NB4 (cell line): ENCODE data around the gene BFSP1.

Source experiments
- TF ChIP-seq, protein P1 (sequence below): IDR thresholded peaks from one replicate; pipeline ENCODE4 v1.5.1; 2012; ENCODE audit warnings: low read depth, low read length
- TF ChIP-seq, protein P2 (sequence below): IDR thresholded peaks from 2 replicates; pipeline ENCODE4 v1.6.1; 2011; ENCODE audit warnings: low read depth, low read length

- TF ChIP-seq, protein P1, sequence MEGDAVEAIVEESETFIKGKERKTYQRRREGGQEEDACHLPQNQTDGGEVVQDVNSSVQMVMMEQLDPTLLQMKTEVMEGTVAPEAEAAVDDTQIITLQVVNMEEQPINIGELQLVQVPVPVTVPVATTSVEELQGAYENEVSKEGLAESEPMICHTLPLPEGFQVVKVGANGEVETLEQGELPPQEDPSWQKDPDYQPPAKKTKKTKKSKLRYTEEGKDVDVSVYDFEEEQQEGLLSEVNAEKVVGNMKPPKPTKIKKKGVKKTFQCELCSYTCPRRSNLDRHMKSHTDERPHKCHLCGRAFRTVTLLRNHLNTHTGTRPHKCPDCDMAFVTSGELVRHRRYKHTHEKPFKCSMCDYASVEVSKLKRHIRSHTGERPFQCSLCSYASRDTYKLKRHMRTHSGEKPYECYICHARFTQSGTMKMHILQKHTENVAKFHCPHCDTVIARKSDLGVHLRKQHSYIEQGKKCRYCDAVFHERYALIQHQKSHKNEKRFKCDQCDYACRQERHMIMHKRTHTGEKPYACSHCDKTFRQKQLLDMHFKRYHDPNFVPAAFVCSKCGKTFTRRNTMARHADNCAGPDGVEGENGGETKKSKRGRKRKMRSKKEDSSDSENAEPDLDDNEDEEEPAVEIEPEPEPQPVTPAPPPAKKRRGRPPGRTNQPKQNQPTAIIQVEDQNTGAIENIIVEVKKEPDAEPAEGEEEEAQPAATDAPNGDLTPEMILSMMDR, result no peak
- TF ChIP-seq, protein P2, sequence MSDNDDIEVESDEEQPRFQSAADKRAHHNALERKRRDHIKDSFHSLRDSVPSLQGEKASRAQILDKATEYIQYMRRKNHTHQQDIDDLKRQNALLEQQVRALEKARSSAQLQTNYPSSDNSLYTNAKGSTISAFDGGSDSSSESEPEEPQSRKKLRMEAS, result no peak
Measured at GRCh38 chr20:17471606-17472187, 59.5 kb downstream of the BFSP1 start.
